HCT116 (cell line): Measurements from ENCODE around the gene IGLL5. TPM values are rescaled to one million over a fixed set of nuclear protein-coding genes. Genes with fewer than 3 reads are reported as not detected.

ENCODE experiments used
- ATAC-seq: fragments of 200-7000 bp; cut with Tn5 transposase; 2 replicates; pipeline ENCODE4 v1.9.1; 2020; ENCODE audit warnings: mild to moderate bottlenecking, moderate library complexity
- BruUV-seq: library from RNA; stranded (reverse); fragments of 400-500 nt; replicated peaks from 2 replicates; lab custom pipeline; 2021; lab: Mats Ljungman, UMichigan
- CTCF ChIA-PET: fragments of 300-600 bp; sonication (Branson Sonifier 250); formaldehyde crosslinking; loops from one replicate; lab custom pipeline; 2021; ENCODE audit warnings: antibody characterized with exemption; lab: Charles Lee
- POLR2A ChIA-PET: fragments of 300-600, 350-600 bp; sonication (Branson Sonifier 250); formaldehyde crosslinking; loops from one replicate; lab custom pipeline; 2021; ENCODE audit warnings: antibody characterized with exemption; lab: Charles Lee
- RAD21 ChIA-PET, 2 experiments: fragments of 300-600 bp; sonication (Branson Sonifier 250); formaldehyde crosslinking; loops; one replicate each; lab custom pipeline; 2023; ENCODE audit warnings: low total read pairs in 2 of 2; ENCODE audit not compliant: uncharacterized antibody in 2 of 2, unreplicated experiment in 2 of 2, low non-redundant PET in 1 of 2; lab: Charles Lee
- DNase-seq: peaks from one replicate; pipeline ENCODE4 v3.0.0-alpha.2; 2010; ENCODE audit warnings: low read depth, low spot score
- H2AFZ ChIP-seq: fragments of 200-600 bp; shearing (Covaris generic), sonication (generic); 2 replicates; pipeline ENCODE4 v1.6.1; 2017; ENCODE audit warnings: low read depth, mixed run types, mixed read lengths, antibody characterized with exemption, low read length; ENCODE audit not compliant: poor library complexity, severe bottlenecking
- H3K27ac ChIP-seq: 2 replicates; pipeline ENCODE4 v1.5.1; 2012; ENCODE audit warnings: low read depth, low read length
- H3K27me3 ChIP-seq: fragments of 200-600 bp; sonication (generic); 2 replicates; pipeline ENCODE4 v1.6.1; 2016; ENCODE audit warnings: mixed run types, low read length, mixed read lengths; ENCODE audit not compliant: insufficient read depth
- H3K36me3 ChIP-seq, 2 experiments: fragments of 200-500 bp in 1 of 2; fragments of 200-600 bp in 1 of 2; sonication (Bioruptor generic) in 1 of 2; sonication (generic) in 1 of 2; 2 replicates each; pipeline versions ENCODE4 v1.5.1 to v1.6.1; 2014 to 2016; ENCODE audit warnings: low read length in 2 of 2, inconsistent platforms in 1 of 2, mixed read lengths in 1 of 2, mixed run types in 1 of 2; ENCODE audit not compliant: insufficient read depth in 2 of 2, control insufficient read depth in 1 of 2
- H3K4me1 ChIP-seq, 2 experiments: fragments of 200-600 bp in 1 of 2; sonication (generic) in 1 of 2; 2 replicates each; pipeline versions ENCODE4 v1.5.1 to v1.6.1; 2012 to 2017; ENCODE audit warnings: low read length in 2 of 2, inconsistent platforms in 1 of 2, mild to moderate bottlenecking in 1 of 2, mixed read lengths in 1 of 2, mixed run types in 1 of 2, moderate library complexity in 1 of 2; ENCODE audit not compliant: insufficient read depth in 2 of 2, control insufficient read depth in 1 of 2
- H3K4me2 ChIP-seq: fragments of 200-600 bp; sonication (generic); 2 replicates; pipeline ENCODE4 v1.6.1; 2017; ENCODE audit warnings: mixed run types, low read length, mixed read lengths
- H3K4me3 ChIP-seq, 2 experiments: fragments of 200-600 bp in 1 of 2; sonication (generic) in 1 of 2; replicated peaks in 1 of 2; 2 replicates each; pipeline ENCODE4 v1.5.1; 2011 to 2016; ENCODE audit warnings: low read length in 2 of 2, control low read depth in 1 of 2, low read depth in 1 of 2, mild to moderate bottlenecking in 1 of 2, mixed read lengths in 1 of 2, mixed run types in 1 of 2
- H3K79me2 ChIP-seq: fragments of 200-600 bp; sonication (generic); 2 replicates; pipeline ENCODE4 v1.6.1; 2017; ENCODE audit warnings: mild to moderate bottlenecking, mixed run types, low read length, moderate library complexity, mixed read lengths; ENCODE audit not compliant: insufficient read depth
- H3K9ac ChIP-seq: fragments of 200-600 bp; sonication (generic); 2 replicates; pipeline ENCODE4 v1.6.1; 2016; ENCODE audit warnings: low read length, mixed read lengths
- H3K9me2 ChIP-seq: fragments of 200-600 bp; sonication (generic), shearing (Covaris generic); 2 replicates; pipeline ENCODE4 v1.6.1; 2017; ENCODE audit warnings: mixed run types, mild to moderate bottlenecking, moderate library complexity; ENCODE audit not compliant: insufficient read depth
- H3K9me3 ChIP-seq, 2 experiments: fragments of 200-500 bp in 1 of 2; fragments of 200-600 bp in 1 of 2; sonication (Bioruptor generic) in 1 of 2; sonication (generic) in 1 of 2; 2 replicates each; pipeline ENCODE4 v1.6.1; 2014 to 2017; ENCODE audit warnings: low read length in 2 of 2, mixed read lengths in 2 of 2, inconsistent platforms in 1 of 2, low read depth in 1 of 2, mild to moderate bottlenecking in 1 of 2, mixed run types in 1 of 2, moderate library complexity in 1 of 2; ENCODE audit not compliant: control insufficient read depth in 1 of 2, insufficient read depth in 1 of 2
- H4K20me1 ChIP-seq: fragments of 200-600 bp; sonication (generic), shearing (Covaris generic); 2 replicates; pipeline ENCODE4 v1.6.1; 2017; ENCODE audit warnings: mixed run types, mild to moderate bottlenecking, moderate library complexity; ENCODE audit not compliant: insufficient read depth
- EZH2 ChIP-seq: fragments of 200-600 bp; sonication (generic); IDR thresholded peaks from 2 replicates; pipeline ENCODE4 v1.6.1; 2017; ENCODE audit warnings: antibody characterized with exemption, mixed run types
- EZH2phosphoT487 ChIP-seq: fragments of 200-600 bp; IDR thresholded peaks from 2 replicates; pipeline ENCODE4 v1.6.1; 2018; ENCODE audit warnings: antibody characterized with exemption, borderline replicate concordance
- POLR2AphosphoS5 ChIP-seq: IDR thresholded peaks from 2 replicates; pipeline ENCODE4 v1.6.1; 2011; ENCODE audit warnings: mild to moderate bottlenecking, low read depth, low read length, moderate library complexity
- RAD21 ChIP-seq: IDR thresholded peaks from 2 replicates; pipeline ENCODE4 v1.6.1; 2012; ENCODE audit warnings: low read depth, mild to moderate bottlenecking
- SIN3A ChIP-seq: IDR thresholded peaks from 2 replicates; pipeline ENCODE4 v1.6.1; 2012; ENCODE audit warnings: low read depth
- SP1 ChIP-seq: IDR thresholded peaks from 2 replicates; pipeline ENCODE4 v1.6.1; 2012; ENCODE audit warnings: low read depth
- SRF ChIP-seq: IDR thresholded peaks from 2 replicates; pipeline ENCODE4 v1.6.1; 2012; ENCODE audit warnings: low read depth
- TCF7L2 ChIP-seq: IDR thresholded peaks from 2 replicates; pipeline ENCODE4 v1.7.0; 2011; ENCODE audit warnings: borderline replicate concordance, inconsistent platforms; ENCODE audit not compliant: insufficient read depth, insufficient read length; ENCODE audit errors: extremely low read depth
- YY1 ChIP-seq: IDR thresholded peaks from 2 replicates; pipeline ENCODE4 v1.6.1; 2011; ENCODE audit warnings: low read length, low read depth, moderate library complexity, mild to moderate bottlenecking; ENCODE audit not compliant: insufficient replicate concordance; ENCODE audit errors: extremely low read depth
- ZNF274 ChIP-seq: fragments of 200-500 bp; sonication (Bioruptor generic); IDR thresholded peaks from 2 replicates; pipeline ENCODE4 v1.6.1; 2014; ENCODE audit warnings: mild to moderate bottlenecking, low read depth, low read length, inconsistent platforms
- intact Hi-C: fragments of 100-400 bp; cut with micrococcal nuclease; formaldehyde crosslinking; loops from 2 replicates; pipeline ENCODE4 v1.10.0; 2022
- total RNA-seq: library from RNA; stranded (reverse); gene quantifications from one replicate; pipeline ENCODE4 v1.2.1, GENCODE V29; 2021; ENCODE audit not compliant: unreplicated experiment
- TF ChIP-seq, protein P1 (sequence below): IDR thresholded peaks from 2 replicates; pipeline ENCODE4 v1.6.1; 2012
- TF ChIP-seq, protein P2 (sequence below): IDR thresholded peaks from 2 replicates; pipeline ENCODE4 v1.6.1; 2011; ENCODE audit warnings: mild to moderate bottlenecking, low read length, moderate library complexity; ENCODE audit not compliant: insufficient replicate concordance; ENCODE audit errors: extremely low read depth

The IGLL5 gene
- total RNA-seq, 1 experiment from 2014 or later, result not detected

DNA sequence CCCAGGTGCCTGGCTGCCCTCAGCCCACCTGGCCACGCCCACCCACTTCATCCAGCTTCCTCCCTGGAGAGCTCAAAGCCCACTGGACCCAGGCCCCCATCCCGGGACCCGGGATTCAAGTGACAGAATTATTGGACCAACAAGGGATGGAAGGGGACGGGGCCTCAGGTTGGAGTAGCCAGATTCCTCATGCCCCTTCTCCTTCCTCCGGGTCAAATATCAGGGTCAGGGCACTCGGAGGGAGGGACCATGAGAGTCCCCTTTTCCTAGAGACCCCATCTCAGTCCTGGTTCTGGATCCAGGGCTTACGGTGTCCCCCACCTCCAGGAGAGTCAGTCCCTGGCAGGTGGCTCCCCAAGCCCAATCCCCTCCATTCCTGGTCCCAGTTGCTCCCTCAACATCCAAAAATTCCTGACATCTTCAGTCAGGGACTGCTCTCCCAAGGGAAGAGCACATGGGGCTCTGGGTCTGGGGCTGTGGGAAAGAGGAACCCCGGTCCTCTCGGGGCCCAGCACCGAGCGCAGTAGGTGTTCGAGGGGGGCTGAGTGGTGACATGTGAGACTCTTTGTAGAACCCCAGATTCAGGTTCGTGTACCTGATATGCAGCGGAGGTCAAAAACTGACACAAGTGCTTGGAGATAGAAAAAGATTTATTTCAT is 37.7 kb downstream of the IGLL5 start:
- Histone ChIP-seq H3K9me3 (no peaks in the 10 kb centered on the region), H3K9ac (no peak overlapping the region), H3K79me2 (no peaks in the 10 kb centered on the region), H3K27ac (no peak overlapping the region), H4K20me1 (no peaks in the 10 kb centered on the region), H3K4me2 (no peak overlapping the region), H3K27me3 (no peaks in the 10 kb centered on the region), H3K4me3 (no peak overlapping the region), H2AFZ (no peak overlapping the region), H3K9me2 (no peaks in the 10 kb centered on the region), H3K36me3 (no peaks in the 10 kb centered on the region), H3K4me1 (peaks cover 0 to 11% of the 10 kb centered on the region in 2 experiments; a peak in 2 of 4 replicates)
- ATAC-seq, result no peak
- CTCF ChIA-PET, result no interaction called here
- BruUV-seq, result no TSS peak
- RAD21 ChIA-PET, result no interaction called here
- POLR2A ChIA-PET, result no interaction called here
- no peak for DNase-seq
- intact Hi-C loops, result no loop called here
- TF ChIP-seq ZNF274 (no peak), TCF7L2 (no peak), SRF (no peak), POLR2AphosphoS5 (no peak), EZH2phosphoT487 (no peak), YY1 (no peak), RAD21 (no peak), SP1 (no peak), EZH2 (no peak), SIN3A (no peak)
- TF ChIP-seq, protein P1, sequence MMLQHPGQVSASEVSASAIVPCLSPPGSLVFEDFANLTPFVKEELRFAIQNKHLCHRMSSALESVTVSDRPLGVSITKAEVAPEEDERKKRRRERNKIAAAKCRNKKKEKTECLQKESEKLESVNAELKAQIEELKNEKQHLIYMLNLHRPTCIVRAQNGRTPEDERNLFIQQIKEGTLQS, result no peak
- TF ChIP-seq, protein P2, sequence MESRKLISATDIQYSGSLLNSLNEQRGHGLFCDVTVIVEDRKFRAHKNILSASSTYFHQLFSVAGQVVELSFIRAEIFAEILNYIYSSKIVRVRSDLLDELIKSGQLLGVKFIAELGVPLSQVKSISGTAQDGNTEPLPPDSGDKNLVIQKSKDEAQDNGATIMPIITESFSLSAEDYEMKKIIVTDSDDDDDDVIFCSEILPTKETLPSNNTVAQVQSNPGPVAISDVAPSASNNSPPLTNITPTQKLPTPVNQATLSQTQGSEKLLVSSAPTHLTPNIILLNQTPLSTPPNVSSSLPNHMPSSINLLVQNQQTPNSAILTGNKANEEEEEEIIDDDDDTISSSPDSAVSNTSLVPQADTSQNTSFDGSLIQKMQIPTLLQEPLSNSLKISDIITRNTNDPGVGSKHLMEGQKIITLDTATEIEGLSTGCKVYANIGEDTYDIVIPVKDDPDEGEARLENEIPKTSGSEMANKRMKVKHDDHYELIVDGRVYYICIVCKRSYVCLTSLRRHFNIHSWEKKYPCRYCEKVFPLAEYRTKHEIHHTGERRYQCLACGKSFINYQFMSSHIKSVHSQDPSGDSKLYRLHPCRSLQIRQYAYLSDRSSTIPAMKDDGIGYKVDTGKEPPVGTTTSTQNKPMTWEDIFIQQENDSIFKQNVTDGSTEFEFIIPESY, result no peak
